ENCODE results near the gene WIPF3. TPM values are rescaled to one million over a fixed set of nuclear protein-coding genes. Genes with fewer than 3 reads are reported as not detected.
A peak's percentile ranks its signal among the peaks of the same experiment; 100 is the strongest.

WIPF3 gene
- total RNA-seq, 1 donor from 2014 or later = 4.0 TPM

DNA sequence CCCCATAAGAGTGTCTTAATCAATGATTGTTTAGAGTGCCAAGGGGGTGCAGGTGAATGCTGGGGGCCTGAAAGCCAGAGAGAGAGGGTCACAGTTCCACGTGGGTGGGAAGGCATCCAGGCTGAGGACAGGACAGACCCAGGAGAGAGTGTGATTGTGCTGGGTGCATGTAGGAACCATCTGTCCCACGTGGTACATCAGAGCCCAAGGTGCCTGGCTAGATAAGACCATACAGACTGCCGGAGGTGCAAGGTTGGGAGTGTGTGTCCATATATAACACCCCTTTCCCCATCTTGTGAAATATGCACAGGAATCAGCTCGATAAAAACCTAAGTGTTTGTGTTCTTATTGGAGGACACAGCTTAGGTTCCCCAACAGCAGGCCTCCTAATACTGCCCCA lies 85.5 kb downstream of the WIPF3 start:
- DNase-seq (ENCODE audit: low read depth, low spot score) = no peak
- Mint-ChIP-seq H3K4me1 (no peaks in the 10 kb centered on the region), H3K27me3 (ENCODE audit: low read depth) (no peaks in the 10 kb centered on the region), H3K4me3 (no peak overlapping the region), H3K27ac (ENCODE audit: unreplicated experiment) (peak overlapping the region; percentile 32), H3K9me3 (no peaks in the 10 kb centered on the region), H3K36me3 (ENCODE audit: low read depth) (peaks cover 9% of the 10 kb centered on the region)
- TF ChIP-seq CTCF (conservative IDR thresholded peaks at IDR 0.05) = no peak

- DNase-seq (ENCODE audit: low read depth, low spot score) = no peak
- no peak for TF ChIP-seq CTCF (conservative IDR thresholded peaks at IDR 0.05)
- H3K27ac Mint-ChIP-seq (ENCODE audit: unreplicated experiment) = no peak overlapping the region
- H3K4me1 Mint-ChIP-seq = no peaks in the 10 kb centered on the region
- H3K27me3 Mint-ChIP-seq (ENCODE audit: low read depth) = no peaks in the 10 kb centered on the region
- H3K4me3 Mint-ChIP-seq = no peak overlapping the region
- H3K36me3 Mint-ChIP-seq (ENCODE audit: low read depth) = peaks cover 11% of the 10 kb centered on the region
- H3K9me3 Mint-ChIP-seq = no peaks in the 10 kb centered on the region
These were observed 85.9 kb downstream of the WIPF3 start for GRCh38 chr7:29892231-29892630.

DNA sequence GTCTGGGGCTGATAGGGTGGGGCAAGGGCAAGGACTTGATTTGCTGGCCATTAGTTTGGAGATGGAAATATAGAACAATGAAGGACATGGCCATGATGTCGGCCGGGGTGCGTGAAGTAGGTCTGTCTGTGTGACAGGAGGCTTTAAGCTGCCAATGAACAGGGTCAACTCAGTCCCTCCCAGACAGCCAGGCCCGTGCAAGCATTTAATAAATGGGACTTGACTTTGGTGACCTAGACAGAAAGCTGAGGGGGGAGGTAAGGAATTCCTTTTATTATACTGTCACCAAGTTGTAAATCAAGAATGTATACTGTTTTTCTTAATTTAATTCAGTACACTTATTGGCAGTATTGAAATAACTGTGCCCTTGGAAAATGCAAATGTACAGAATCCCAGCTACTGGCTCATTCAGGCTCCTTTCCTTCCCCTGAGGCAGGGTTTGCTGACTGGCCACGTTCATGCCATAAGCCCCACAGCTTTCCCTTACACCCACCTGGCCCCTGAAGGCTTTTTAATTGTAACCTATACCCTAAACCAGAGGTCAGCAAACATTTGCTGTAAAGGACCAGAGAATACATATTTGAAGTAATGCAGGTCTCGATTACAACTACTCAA lies 87.2 kb downstream of the WIPF3 start:
- H3K4me1 Mint-ChIP-seq = no peaks in the 10 kb centered on the region
- peaks cover 3% of the 10 kb centered on the region for H3K9me3 Mint-ChIP-seq
- no peak overlapping the region for H3K4me3 Mint-ChIP-seq
- H3K27me3 Mint-ChIP-seq (ENCODE audit: low read depth) = no peaks in the 10 kb centered on the region
- no peak overlapping the region for H3K27ac Mint-ChIP-seq (ENCODE audit: unreplicated experiment)
- no peak for DNase-seq (ENCODE audit: low read depth, low spot score)
- no peak for TF ChIP-seq CTCF (conservative IDR thresholded peaks at IDR 0.05)
- H3K36me3 Mint-ChIP-seq (ENCODE audit: low read depth) = peaks cover 17% of the 10 kb centered on the region

DNA sequence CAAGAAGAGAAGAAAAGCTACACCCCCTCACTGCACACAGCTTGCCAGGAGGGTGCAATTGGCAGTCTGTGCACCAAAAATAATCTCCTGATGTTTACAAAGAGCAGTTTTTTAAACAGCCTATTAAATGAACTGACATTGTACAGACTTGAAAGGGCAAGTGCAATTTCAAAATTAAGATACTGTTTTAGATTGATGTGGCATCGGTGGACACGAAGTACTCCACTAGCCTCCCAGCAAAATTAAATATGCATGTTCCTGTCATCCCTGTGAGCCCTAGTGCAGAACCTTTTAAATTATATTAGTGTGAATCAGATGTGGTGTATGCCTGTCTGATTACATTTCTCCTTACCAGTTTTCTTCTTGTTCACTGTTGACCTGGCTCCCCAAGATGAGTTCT lies 87.9 kb downstream of the WIPF3 start:
- Mint-ChIP-seq H3K9me3 (peaks cover 3% of the 10 kb centered on the region), H3K27ac (ENCODE audit: unreplicated experiment) (no peak overlapping the region), H3K36me3 (ENCODE audit: low read depth) (peaks cover 17% of the 10 kb centered on the region), H3K27me3 (ENCODE audit: low read depth) (no peaks in the 10 kb centered on the region), H3K4me3 (no peak overlapping the region), H3K4me1 (no peaks in the 10 kb centered on the region)
- DNase-seq (ENCODE audit: low read depth, low spot score) = no peak
- TF ChIP-seq CTCF (conservative IDR thresholded peaks at IDR 0.05) = no peak

DNA sequence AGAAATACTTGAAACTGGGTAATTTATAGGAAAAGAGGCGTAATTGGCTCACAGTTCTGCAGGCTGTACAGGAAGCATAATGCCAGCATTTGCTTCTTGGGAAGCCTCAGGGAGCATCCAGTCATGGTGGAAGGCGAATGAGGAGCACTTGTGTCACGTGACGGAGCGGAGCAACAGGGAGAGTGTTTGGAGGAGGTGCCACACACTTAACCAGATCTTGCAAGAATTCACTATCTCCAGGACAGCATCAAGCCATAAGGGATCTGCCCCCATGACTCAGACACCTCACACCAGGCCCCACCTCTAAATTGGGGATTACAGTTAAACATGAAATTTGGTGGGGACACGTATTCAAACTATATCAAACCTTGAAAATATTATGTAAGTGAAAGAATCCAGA lies 89.3 kb downstream of the WIPF3 start:
- TF ChIP-seq CTCF (conservative IDR thresholded peaks at IDR 0.05) = no peak
- H3K27me3 Mint-ChIP-seq (ENCODE audit: low read depth) = no peaks in the 10 kb centered on the region
- no peak overlapping the region for H3K4me3 Mint-ChIP-seq
- no peak for DNase-seq (ENCODE audit: low read depth, low spot score)
- no peaks in the 10 kb centered on the region for H3K4me1 Mint-ChIP-seq
- H3K27ac Mint-ChIP-seq (ENCODE audit: unreplicated experiment) = no peak overlapping the region
- H3K9me3 Mint-ChIP-seq = peaks cover 3% of the 10 kb centered on the region
- H3K36me3 Mint-ChIP-seq (ENCODE audit: low read depth) = peaks cover 17% of the 10 kb centered on the region
